ENCODE results near the gene DNAJC7. TPM values are rescaled to one million over a fixed set of nuclear protein-coding genes. Genes with fewer than 3 reads are reported as not detected.

The DNAJC7 gene
- total RNA-seq, 1 donor from 2014 or later, result 126 TPM

DNA sequence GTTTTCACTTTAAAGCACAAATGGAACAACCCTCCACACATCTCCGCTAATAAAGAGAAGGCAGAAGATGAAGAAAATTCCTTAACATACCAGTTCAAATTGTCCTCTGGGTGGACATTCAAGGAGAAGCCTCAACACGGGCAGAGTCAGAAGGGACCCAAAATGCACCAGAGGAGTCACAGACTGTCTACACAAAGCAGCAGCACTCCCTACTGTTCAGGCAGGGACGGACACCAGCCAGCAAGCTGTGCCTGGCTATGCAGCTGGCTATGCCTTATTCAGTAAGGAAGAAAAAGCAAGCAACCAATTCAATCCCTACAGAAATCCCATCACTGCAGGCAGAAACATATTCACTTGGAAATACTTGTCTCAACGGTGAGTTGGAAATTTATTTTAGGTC lies 8.1 kb downstream of the DNAJC7 start:
- H3K4me3 Mint-ChIP-seq, result no peak overlapping the region
- H3K9me3 Mint-ChIP-seq, result no peaks in the 10 kb centered on the region
- peaks cover 49% of the 10 kb centered on the region for H3K4me1 Mint-ChIP-seq
- TF ChIP-seq, protein P1, sequence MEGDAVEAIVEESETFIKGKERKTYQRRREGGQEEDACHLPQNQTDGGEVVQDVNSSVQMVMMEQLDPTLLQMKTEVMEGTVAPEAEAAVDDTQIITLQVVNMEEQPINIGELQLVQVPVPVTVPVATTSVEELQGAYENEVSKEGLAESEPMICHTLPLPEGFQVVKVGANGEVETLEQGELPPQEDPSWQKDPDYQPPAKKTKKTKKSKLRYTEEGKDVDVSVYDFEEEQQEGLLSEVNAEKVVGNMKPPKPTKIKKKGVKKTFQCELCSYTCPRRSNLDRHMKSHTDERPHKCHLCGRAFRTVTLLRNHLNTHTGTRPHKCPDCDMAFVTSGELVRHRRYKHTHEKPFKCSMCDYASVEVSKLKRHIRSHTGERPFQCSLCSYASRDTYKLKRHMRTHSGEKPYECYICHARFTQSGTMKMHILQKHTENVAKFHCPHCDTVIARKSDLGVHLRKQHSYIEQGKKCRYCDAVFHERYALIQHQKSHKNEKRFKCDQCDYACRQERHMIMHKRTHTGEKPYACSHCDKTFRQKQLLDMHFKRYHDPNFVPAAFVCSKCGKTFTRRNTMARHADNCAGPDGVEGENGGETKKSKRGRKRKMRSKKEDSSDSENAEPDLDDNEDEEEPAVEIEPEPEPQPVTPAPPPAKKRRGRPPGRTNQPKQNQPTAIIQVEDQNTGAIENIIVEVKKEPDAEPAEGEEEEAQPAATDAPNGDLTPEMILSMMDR (conservative IDR thresholded peaks at IDR 0.05), result peak; percentile 17
- H3K27ac Mint-ChIP-seq (ENCODE audit: unreplicated experiment), result no peak overlapping the region
- no peak for DNase-seq (ENCODE audit: low read depth, low spot score)
- peaks cover 6% of the 10 kb centered on the region for H3K36me3 Mint-ChIP-seq (ENCODE audit: low read depth)
- H3K27me3 Mint-ChIP-seq (ENCODE audit: low read depth), result no peaks in the 10 kb centered on the region

DNA sequence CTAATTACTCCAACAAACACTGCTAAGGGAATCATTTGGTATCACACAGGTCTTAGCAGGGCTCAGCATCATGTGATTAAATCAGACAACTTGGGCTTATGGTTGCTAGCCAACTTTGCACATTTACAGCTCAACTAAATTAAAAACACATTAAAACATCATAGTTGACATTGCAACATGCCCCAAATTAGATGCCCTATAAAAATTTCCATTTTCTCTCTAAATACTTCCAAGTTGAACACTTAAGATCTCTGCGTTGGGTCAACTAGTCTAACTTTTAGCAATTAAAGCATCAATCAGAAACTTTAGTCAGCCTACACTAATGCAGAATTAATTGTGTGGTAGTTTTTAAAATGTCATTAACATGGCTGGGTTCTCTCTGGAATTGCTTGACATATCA lies 12.1 kb downstream of the DNAJC7 start:
- H3K27ac Mint-ChIP-seq (ENCODE audit: unreplicated experiment), result no peak overlapping the region

DNA sequence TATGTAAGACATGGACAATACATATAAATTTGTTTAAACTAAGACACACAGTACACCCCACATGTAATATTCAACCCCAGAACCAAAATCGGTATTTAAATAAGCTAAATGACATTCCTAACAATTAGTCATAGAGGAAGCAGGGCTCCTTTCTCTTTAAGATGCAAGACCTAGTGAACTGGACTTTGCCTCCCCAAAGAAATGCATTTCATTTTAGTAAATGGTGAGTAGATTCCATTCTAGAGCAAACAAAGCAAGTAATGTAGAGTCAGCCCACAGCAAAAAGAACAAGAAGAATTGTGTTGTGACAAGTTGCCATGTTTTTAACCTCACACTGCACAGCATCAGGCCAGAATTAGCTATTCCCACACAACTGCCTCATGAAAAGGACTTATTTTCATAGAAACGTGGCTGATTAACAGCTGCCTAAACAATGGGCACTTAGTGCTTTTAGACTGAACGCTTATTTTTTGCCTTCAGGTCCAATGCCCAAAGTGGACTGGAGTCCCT lies 14.4 kb downstream of the DNAJC7 start:
- H3K27me3 Mint-ChIP-seq (ENCODE audit: low read depth), result no peaks in the 10 kb centered on the region
- H3K9me3 Mint-ChIP-seq, result no peaks in the 10 kb centered on the region
- TF ChIP-seq, protein P1 (conservative IDR thresholded peaks at IDR 0.05), result no peak
- peaks cover 10% of the 10 kb centered on the region for H3K36me3 Mint-ChIP-seq (ENCODE audit: low read depth)
- H3K4me3 Mint-ChIP-seq, result no peak overlapping the region
- DNase-seq (ENCODE audit: low read depth, low spot score), result no peak
- H3K4me1 Mint-ChIP-seq, result peaks cover 28% of the 10 kb centered on the region
- H3K27ac Mint-ChIP-seq (ENCODE audit: unreplicated experiment), result peak overlapping the region; percentile 7

More for the DNA sequence above, 12.1 kb downstream of the DNAJC7 start:
- no peaks in the 10 kb centered on the region for H3K27me3 Mint-ChIP-seq (ENCODE audit: low read depth)
- peaks cover 39% of the 10 kb centered on the region for H3K4me1 Mint-ChIP-seq
- no peak overlapping the region for H3K4me3 Mint-ChIP-seq
- no peak for DNase-seq (ENCODE audit: low read depth, low spot score)
- TF ChIP-seq, protein P1 (conservative IDR thresholded peaks at IDR 0.05), result no peak
- peaks cover 6% of the 10 kb centered on the region for H3K36me3 Mint-ChIP-seq (ENCODE audit: low read depth)
- no peaks in the 10 kb centered on the region for H3K9me3 Mint-ChIP-seq

DNA sequence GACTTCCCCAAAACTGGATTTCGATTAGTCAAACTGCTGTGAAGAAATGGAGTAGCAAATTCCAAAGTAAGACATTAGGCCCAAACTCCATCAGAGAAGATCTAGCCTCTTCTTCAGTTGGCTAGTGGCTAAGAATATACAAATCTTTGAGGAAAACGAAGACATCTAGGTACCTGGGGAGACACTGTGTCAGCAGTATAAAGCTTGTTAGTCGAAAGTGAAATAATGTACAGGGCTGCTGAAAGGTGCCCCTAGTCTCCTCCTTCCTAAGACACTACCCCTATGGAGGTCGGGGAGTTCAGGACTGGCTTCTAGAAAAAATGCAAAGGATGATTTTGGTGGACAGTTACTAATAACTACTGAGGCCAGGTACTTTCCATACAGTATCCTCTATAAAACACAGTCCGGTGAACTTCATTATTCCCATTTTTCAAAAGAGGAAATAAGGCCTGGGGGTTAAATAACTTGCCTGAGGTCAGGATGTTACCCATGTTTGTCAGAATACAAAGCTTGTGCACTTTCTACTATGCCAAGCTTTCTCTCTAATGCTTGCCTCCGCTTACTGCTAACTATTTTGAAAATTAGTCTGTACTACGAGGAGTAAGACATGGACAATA lies 15.0 kb downstream of the DNAJC7 start:
- H3K4me1 Mint-ChIP-seq, result peaks cover 28% of the 10 kb centered on the region
- TF ChIP-seq, protein P1 (conservative IDR thresholded peaks at IDR 0.05), result no peak
- H3K36me3 Mint-ChIP-seq (ENCODE audit: low read depth), result peaks cover 10% of the 10 kb centered on the region
- no peak overlapping the region for H3K27ac Mint-ChIP-seq (ENCODE audit: unreplicated experiment)
- H3K9me3 Mint-ChIP-seq, result no peaks in the 10 kb centered on the region
- H3K27me3 Mint-ChIP-seq (ENCODE audit: low read depth), result no peaks in the 10 kb centered on the region
- DNase-seq (ENCODE audit: low read depth, low spot score), result no peak
- no peak overlapping the region for H3K4me3 Mint-ChIP-seq

DNA sequence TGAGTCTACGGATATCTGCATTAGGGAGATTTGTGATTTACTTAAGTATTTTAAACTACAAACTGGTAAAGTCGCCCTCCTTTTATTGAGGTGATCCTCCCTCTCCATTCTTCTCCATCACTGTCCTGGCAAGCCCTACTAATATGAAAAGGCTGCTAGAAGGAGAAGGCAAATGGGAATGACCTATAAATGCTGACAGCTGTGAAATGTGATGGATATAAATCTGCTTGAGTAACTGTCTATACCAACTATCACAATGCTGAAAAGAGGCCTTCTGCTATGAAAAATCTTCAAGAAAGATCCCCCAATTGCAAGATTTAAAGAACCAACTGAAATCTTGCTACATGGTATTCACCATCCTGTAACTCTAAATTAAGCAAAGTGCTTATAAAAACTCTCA lies 15.5 kb downstream of the DNAJC7 start:
- Mint-ChIP-seq H3K4me3 (no peak overlapping the region), H3K9me3 (no peaks in the 10 kb centered on the region), H3K27ac (ENCODE audit: unreplicated experiment) (no peak overlapping the region), H3K36me3 (ENCODE audit: low read depth) (peaks cover 11% of the 10 kb centered on the region), H3K4me1 (peaks cover 25% of the 10 kb centered on the region), H3K27me3 (ENCODE audit: low read depth) (no peaks in the 10 kb centered on the region)
- no peak for DNase-seq (ENCODE audit: low read depth, low spot score)
- TF ChIP-seq, protein P1 (conservative IDR thresholded peaks at IDR 0.05), result no peak
